ENCODE data around the gene BAAT. TPM values are rescaled to one million over a fixed set of nuclear protein-coding genes. Genes with fewer than 3 reads are reported as not detected.

Gene BAAT
- total RNA-seq, 1 donor = under 0.01 TPM

DNA sequence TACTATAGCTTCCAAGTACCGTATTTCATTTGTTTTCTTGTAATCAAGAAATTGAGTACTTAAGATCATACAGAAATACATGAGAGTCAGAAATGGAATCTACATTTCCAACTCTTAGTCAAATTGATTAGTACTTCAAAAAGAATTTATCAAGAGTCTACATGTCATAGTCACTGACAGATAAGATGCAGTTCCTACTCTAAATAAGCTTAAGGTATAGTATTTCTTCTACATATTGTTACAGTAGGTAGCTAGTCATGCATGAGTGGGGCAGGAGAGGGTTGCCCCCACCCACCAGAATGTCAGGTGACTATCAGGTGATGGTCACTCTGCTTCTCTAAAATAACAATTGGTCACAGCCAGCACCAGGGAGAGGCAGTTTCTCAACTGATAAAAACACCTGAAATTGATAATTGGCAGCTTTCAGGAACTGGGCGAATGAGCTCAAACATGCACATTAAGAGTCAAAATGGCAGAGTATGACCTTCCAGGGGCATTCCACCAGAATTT lies 2.9 kb downstream of the BAAT start:
- no peaks in the 10 kb centered on the region for H4K20me1 ChIP-seq (ENCODE audit: insufficient read depth, low read length)
- H3K36me3 ChIP-seq (ENCODE audit: insufficient read depth, low read length) = no peaks in the 10 kb centered on the region
- no peak overlapping the region for H3K4me3 ChIP-seq (ENCODE audit: insufficient read depth, low read length)
- TF ChIP-seq, protein P1, sequence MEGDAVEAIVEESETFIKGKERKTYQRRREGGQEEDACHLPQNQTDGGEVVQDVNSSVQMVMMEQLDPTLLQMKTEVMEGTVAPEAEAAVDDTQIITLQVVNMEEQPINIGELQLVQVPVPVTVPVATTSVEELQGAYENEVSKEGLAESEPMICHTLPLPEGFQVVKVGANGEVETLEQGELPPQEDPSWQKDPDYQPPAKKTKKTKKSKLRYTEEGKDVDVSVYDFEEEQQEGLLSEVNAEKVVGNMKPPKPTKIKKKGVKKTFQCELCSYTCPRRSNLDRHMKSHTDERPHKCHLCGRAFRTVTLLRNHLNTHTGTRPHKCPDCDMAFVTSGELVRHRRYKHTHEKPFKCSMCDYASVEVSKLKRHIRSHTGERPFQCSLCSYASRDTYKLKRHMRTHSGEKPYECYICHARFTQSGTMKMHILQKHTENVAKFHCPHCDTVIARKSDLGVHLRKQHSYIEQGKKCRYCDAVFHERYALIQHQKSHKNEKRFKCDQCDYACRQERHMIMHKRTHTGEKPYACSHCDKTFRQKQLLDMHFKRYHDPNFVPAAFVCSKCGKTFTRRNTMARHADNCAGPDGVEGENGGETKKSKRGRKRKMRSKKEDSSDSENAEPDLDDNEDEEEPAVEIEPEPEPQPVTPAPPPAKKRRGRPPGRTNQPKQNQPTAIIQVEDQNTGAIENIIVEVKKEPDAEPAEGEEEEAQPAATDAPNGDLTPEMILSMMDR (IDR thresholded peaks at IDR 0.05; ENCODE audit: extremely low read depth, low read depth, low read length) = no peak
- H3K4me1 ChIP-seq (ENCODE audit: insufficient read depth, low read length) = peaks cover under 1% of the 10 kb centered on the region
- H3K27ac ChIP-seq (ENCODE audit: low read depth, low read length) = no peak overlapping the region
- no peaks in the 10 kb centered on the region for H3K79me2 ChIP-seq (ENCODE audit: insufficient read depth, low read length)
- H3K9me3 ChIP-seq (ENCODE audit: low read depth, low read length) = no peaks in the 10 kb centered on the region
- no peak overlapping the region for H2AFZ ChIP-seq (ENCODE audit: low read length)
- no peak overlapping the region for H3K4me2 ChIP-seq (ENCODE audit: insufficient read depth, low read length)
- no peaks in the 10 kb centered on the region for H3K27me3 ChIP-seq (ENCODE audit: insufficient read depth, low read length)
- DNase-seq (ENCODE audit: insufficient read length, low spot score, missing footprints) = no peak

DNA sequence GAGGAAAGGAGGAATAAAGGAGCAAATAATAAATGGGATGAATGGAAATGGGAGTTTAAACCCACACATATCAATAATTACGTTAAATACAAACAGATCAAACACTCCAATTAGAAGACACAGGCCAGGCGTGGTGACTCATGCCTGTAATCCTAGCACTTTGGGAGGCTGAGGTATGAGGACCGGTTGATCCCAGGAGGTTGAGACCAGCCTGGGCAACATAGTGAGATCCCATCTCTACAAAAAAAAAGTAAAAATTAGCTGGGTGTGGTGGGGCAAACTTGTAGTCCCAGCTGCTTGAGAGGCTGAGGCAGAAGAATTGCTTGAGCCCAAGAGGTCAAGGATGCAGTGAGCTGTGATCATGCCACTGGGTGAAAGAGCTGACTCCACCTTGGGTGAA lies 3.7 kb downstream of the BAAT start:
- H3K4me2 ChIP-seq (ENCODE audit: insufficient read depth, low read length) = no peak overlapping the region
- H2AFZ ChIP-seq (ENCODE audit: low read length) = no peak overlapping the region
- H4K20me1 ChIP-seq (ENCODE audit: insufficient read depth, low read length) = no peaks in the 10 kb centered on the region
- H3K79me2 ChIP-seq (ENCODE audit: insufficient read depth, low read length) = no peaks in the 10 kb centered on the region
- H3K4me3 ChIP-seq (ENCODE audit: insufficient read depth, low read length) = no peak overlapping the region
- TF ChIP-seq, protein P1 (IDR thresholded peaks at IDR 0.05; ENCODE audit: extremely low read depth, low read depth, low read length) = no peak
- no peak for DNase-seq (ENCODE audit: insufficient read length, low spot score, missing footprints)
- H3K27me3 ChIP-seq (ENCODE audit: insufficient read depth, low read length) = no peaks in the 10 kb centered on the region
- H3K9me3 ChIP-seq (ENCODE audit: low read depth, low read length) = no peaks in the 10 kb centered on the region
- H3K4me1 ChIP-seq (ENCODE audit: insufficient read depth, low read length) = peaks cover 5% of the 10 kb centered on the region
- H3K36me3 ChIP-seq (ENCODE audit: insufficient read depth, low read length) = no peaks in the 10 kb centered on the region
- H3K27ac ChIP-seq (ENCODE audit: low read depth, low read length) = no peak overlapping the region

DNA sequence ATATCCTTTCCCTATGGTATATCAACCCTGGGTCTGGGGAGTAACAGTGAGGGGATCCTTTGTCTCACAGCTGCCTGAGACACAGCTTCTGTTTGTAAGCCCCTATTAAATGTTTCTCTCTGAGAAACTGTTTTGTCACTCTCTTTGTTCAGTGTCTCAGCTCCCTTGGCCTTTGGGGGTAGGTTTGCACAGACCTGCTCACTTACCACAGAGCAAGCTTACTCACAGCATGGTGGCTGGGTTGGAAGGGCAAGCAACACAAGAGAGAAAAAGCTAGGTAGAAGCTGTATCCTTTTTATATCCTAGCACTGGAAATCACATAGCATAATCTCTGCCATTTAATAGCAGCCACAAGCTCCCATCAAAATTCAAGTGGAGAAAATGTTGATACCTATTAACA lies 4.5 kb downstream of the BAAT start:
- no peak overlapping the region for H2AFZ ChIP-seq (ENCODE audit: low read length)
- H4K20me1 ChIP-seq (ENCODE audit: insufficient read depth, low read length) = no peaks in the 10 kb centered on the region
- H3K27ac ChIP-seq (ENCODE audit: low read depth, low read length) = no peak overlapping the region
- no peaks in the 10 kb centered on the region for H3K9me3 ChIP-seq (ENCODE audit: low read depth, low read length)
- no peak for DNase-seq (ENCODE audit: insufficient read length, low spot score, missing footprints)
- no peaks in the 10 kb centered on the region for H3K36me3 ChIP-seq (ENCODE audit: insufficient read depth, low read length)
- no peaks in the 10 kb centered on the region for H3K27me3 ChIP-seq (ENCODE audit: insufficient read depth, low read length)
- H3K4me3 ChIP-seq (ENCODE audit: insufficient read depth, low read length) = no peak overlapping the region
- TF ChIP-seq, protein P1 (IDR thresholded peaks at IDR 0.05; ENCODE audit: extremely low read depth, low read depth, low read length) = no peak
- no peak overlapping the region for H3K4me2 ChIP-seq (ENCODE audit: insufficient read depth, low read length)
- no peaks in the 10 kb centered on the region for H3K79me2 ChIP-seq (ENCODE audit: insufficient read depth, low read length)
- H3K4me1 ChIP-seq (ENCODE audit: insufficient read depth, low read length) = peaks cover 11% of the 10 kb centered on the region

DNA sequence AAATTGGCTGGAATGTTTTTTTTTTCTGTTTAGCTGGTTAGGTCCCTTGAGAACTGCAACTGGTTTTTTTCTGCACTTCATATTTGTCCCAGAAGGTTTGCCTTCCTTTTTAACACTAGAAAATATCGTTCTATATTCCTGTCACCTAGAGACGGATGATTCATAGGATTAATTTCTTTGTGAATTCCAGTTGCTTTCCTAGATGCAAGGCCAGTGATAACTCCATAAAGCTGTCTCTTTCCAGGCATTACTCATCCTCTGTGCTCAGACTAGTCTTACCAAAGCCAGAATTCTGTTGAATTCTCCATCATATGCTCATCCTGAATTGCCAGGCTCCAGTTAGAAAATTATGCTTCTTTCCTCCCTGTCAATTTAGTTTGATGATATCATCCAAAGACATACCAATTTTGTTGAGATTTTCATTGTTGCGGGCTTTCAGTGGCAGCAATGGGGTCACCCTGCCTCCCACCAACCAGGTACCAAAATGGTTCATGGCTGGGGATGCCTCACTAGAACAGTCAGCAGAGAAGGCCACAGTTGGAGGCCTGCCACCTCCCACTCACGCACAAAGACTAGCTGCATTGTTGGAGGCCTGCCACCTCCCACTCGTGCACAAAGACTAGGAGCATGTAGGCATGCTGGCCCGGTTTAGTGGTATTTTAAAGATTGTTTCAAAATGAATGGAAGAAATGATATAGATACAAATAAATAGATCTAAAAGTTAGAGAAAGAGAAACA lies 8.5 kb downstream of the BAAT start:
- TF ChIP-seq, protein P1 (IDR thresholded peaks at IDR 0.05; ENCODE audit: extremely low read depth, low read depth, low read length) = no peak

More for the DNA sequence above, 8.5 kb downstream of the BAAT start:
- Histone ChIP-seq H3K27me3 (ENCODE audit: insufficient read depth, low read length) (no peaks in the 10 kb centered on the region), H3K4me3 (ENCODE audit: insufficient read depth, low read length) (no peak overlapping the region), H2AFZ (ENCODE audit: low read length) (no peak overlapping the region), H3K4me1 (ENCODE audit: insufficient read depth, low read length) (peaks cover 11% of the 10 kb centered on the region), H3K27ac (ENCODE audit: low read depth, low read length) (peak overlapping the region; percentile 58), H3K79me2 (ENCODE audit: insufficient read depth, low read length) (no peaks in the 10 kb centered on the region), H3K36me3 (ENCODE audit: insufficient read depth, low read length) (no peaks in the 10 kb centered on the region), H4K20me1 (ENCODE audit: insufficient read depth, low read length) (no peaks in the 10 kb centered on the region), H3K4me2 (ENCODE audit: insufficient read depth, low read length) (peak overlapping the region; percentile 3), H3K9me3 (ENCODE audit: low read depth, low read length) (no peaks in the 10 kb centered on the region)
- DNase-seq (ENCODE audit: insufficient read length, low spot score, missing footprints) = peak; percentile 47
